ENCODE measurements around the gene LRRK2.

Gene LRRK2

GRCh38 chr12:40198601-40199000 is 26.2 kb upstream of the LRRK2 start:
- Histone ChIP-seq H3K9me3 (ENCODE audit: control insufficient read depth, insufficient read depth, low read depth, low read length) (no peaks in the 10 kb centered on the region), H3K4me3 (ENCODE audit: low read depth, low read length) (no peak overlapping the region), H3K36me3 (ENCODE audit: control insufficient read depth in 2 of 2, insufficient read depth in 1 of 2, low read length in 2 of 2) (no peaks in the 10 kb centered on the region), H3K27ac (ENCODE audit: extremely low read depth, low read depth, low read length) (no peak overlapping the region), H3K4me1 (ENCODE audit: control insufficient read depth, insufficient read depth, low read length) (no peaks in the 10 kb centered on the region)
- TF ChIP-seq GFI1B (tag by site-specific recombination; IDR thresholded peaks at IDR 0.05) (peak; percentile 24; the same call in 1 of the 2 replicates), ZNF221 (tag by site-specific recombination; IDR thresholded peaks at IDR 0.05; ENCODE audit: borderline replicate concordance) (no peak), ZNF157 (tag by site-specific recombination; IDR thresholded peaks at IDR 0.05) (no peak), ZBTB26 (tag by site-specific recombination; optimal IDR thresholded peaks at IDR 0.05) (no peak), SETDB1 (IDR thresholded peaks at IDR 0.05; ENCODE audit: insufficient read length, low read length) (peak; percentile 31), ZSCAN30 (tag by site-specific recombination; IDR thresholded peaks at IDR 0.05) (0 out of 2 replicates have a peak, but pooled peaks have one; percentile 41), GLIS1 (tag by site-specific recombination; IDR thresholded peaks at IDR 0.05) (no peak), GLIS2 (tag by site-specific recombination; IDR thresholded peaks at IDR 0.05) (no peak), ZNF629 (tag by site-specific recombination; IDR thresholded peaks at IDR 0.05) (no peak), ZNF138 (tag by site-specific recombination; IDR thresholded peaks at IDR 0.05; ENCODE audit: borderline replicate concordance) (no peak), ZNF10 (tag by site-specific recombination; IDR thresholded peaks at IDR 0.05) (peak; percentile 85), PATZ1 (tag by site-specific recombination; IDR thresholded peaks at IDR 0.05) (no peak), ZNF423 (tag by site-specific recombination; IDR thresholded peaks at IDR 0.05) (no peak), ZFP69B (tag by site-specific recombination; IDR thresholded peaks at IDR 0.05) (no peak), GLI2 (tag by site-specific recombination; IDR thresholded peaks at IDR 0.05; ENCODE audit: borderline replicate concordance, low read depth) (no peak), ZNF747 (tag by site-specific recombination; IDR thresholded peaks at IDR 0.05) (no peak), WT1 (tag by site-specific recombination; IDR thresholded peaks at IDR 0.05) (no peak), ZNF585B (tag by site-specific recombination; IDR thresholded peaks at IDR 0.05) (no peak), SP2 (tag by site-specific recombination; IDR thresholded peaks at IDR 0.05) (no peak), KLF9 (tag by site-specific recombination; IDR thresholded peaks at IDR 0.05; ENCODE audit: low read depth) (no peak), ZNF837 (tag by site-specific recombination; IDR thresholded peaks at IDR 0.05) (no peak), ZNF571 (tag by site-specific recombination; IDR thresholded peaks at IDR 0.05) (no peak), ZBTB20 (tag by site-specific recombination; IDR thresholded peaks at IDR 0.05) (peak; percentile 25; the same call in 1 of the 2 replicates)
- TF ChIP-seq, protein P1, sequence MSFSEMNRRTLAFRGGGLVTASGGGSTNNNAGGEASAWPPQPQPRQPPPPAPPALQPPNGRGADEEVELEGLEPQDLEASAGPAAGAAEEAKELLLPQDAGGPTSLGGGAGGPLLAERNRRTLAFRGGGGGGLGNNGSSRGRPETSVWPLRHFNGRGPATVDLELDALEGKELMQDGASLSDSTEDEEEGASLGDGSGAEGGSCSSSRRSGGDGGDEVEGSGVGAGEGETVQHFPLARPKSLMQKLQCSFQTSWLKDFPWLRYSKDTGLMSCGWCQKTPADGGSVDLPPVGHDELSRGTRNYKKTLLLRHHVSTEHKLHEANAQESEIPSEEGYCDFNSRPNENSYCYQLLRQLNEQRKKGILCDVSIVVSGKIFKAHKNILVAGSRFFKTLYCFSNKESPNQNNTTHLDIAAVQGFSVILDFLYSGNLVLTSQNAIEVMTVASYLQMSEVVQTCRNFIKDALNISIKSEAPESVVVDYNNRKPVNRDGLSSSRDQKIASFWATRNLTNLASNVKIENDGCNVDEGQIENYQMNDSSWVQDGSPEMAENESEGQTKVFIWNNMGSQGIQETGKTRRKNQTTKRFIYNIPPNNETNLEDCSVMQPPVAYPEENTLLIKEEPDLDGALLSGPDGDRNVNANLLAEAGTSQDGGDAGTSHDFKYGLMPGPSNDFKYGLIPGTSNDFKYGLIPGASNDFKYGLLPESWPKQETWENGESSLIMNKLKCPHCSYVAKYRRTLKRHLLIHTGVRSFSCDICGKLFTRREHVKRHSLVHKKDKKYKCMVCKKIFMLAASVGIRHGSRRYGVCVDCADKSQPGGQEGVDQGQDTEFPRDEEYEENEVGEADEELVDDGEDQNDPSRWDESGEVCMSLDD (tag by site-specific recombination; IDR thresholded peaks at IDR 0.05) = no peak
- TF ChIP-seq, protein P2, sequence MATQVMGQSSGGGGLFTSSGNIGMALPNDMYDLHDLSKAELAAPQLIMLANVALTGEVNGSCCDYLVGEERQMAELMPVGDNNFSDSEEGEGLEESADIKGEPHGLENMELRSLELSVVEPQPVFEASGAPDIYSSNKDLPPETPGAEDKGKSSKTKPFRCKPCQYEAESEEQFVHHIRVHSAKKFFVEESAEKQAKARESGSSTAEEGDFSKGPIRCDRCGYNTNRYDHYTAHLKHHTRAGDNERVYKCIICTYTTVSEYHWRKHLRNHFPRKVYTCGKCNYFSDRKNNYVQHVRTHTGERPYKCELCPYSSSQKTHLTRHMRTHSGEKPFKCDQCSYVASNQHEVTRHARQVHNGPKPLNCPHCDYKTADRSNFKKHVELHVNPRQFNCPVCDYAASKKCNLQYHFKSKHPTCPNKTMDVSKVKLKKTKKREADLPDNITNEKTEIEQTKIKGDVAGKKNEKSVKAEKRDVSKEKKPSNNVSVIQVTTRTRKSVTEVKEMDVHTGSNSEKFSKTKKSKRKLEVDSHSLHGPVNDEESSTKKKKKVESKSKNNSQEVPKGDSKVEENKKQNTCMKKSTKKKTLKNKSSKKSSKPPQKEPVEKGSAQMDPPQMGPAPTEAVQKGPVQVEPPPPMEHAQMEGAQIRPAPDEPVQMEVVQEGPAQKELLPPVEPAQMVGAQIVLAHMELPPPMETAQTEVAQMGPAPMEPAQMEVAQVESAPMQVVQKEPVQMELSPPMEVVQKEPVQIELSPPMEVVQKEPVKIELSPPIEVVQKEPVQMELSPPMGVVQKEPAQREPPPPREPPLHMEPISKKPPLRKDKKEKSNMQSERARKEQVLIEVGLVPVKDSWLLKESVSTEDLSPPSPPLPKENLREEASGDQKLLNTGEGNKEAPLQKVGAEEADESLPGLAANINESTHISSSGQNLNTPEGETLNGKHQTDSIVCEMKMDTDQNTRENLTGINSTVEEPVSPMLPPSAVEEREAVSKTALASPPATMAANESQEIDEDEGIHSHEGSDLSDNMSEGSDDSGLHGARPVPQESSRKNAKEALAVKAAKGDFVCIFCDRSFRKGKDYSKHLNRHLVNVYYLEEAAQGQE (tag by site-specific recombination; IDR thresholded peaks at IDR 0.05) = no peak
- CTCF ChIA-PET = no interaction called here
- POLR2A ChIA-PET = no interaction called here
